ENCODE results near the gene RGS17.
"Not testable (repeated sequence)": the region's sequence is repeated elsewhere in the genome, so short reads cannot be mapped to it uniquely, and the experiment has no call there.

The RGS17 gene

DNA sequence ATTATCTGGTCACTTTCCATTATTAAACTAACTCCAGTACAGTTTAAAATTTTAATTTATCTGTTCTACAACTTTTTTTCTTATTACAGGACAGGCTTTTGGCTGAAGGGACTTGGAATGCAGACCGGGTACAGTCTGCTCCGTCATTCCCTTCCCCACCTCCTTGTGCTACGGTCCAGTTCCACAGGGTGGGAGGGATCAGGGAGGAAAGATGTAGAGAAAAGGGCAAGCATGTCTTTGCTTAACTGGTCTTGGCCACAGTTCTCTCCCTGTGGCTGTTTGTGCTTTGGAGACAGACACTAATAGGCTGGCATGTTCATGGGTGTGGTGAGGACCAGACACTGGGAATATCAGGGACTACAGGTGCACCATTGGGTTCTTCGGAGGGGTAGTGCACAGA, 12.1 kb upstream of the RGS17 start:
- TF ChIP-seq, protein P1, sequence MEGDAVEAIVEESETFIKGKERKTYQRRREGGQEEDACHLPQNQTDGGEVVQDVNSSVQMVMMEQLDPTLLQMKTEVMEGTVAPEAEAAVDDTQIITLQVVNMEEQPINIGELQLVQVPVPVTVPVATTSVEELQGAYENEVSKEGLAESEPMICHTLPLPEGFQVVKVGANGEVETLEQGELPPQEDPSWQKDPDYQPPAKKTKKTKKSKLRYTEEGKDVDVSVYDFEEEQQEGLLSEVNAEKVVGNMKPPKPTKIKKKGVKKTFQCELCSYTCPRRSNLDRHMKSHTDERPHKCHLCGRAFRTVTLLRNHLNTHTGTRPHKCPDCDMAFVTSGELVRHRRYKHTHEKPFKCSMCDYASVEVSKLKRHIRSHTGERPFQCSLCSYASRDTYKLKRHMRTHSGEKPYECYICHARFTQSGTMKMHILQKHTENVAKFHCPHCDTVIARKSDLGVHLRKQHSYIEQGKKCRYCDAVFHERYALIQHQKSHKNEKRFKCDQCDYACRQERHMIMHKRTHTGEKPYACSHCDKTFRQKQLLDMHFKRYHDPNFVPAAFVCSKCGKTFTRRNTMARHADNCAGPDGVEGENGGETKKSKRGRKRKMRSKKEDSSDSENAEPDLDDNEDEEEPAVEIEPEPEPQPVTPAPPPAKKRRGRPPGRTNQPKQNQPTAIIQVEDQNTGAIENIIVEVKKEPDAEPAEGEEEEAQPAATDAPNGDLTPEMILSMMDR (IDR thresholded peaks at IDR 0.05; ENCODE audit: low read depth, low read length): no peak
- no peak overlapping the region for H3K4me3 ChIP-seq (ENCODE audit: low read depth, low read length)

DNA sequence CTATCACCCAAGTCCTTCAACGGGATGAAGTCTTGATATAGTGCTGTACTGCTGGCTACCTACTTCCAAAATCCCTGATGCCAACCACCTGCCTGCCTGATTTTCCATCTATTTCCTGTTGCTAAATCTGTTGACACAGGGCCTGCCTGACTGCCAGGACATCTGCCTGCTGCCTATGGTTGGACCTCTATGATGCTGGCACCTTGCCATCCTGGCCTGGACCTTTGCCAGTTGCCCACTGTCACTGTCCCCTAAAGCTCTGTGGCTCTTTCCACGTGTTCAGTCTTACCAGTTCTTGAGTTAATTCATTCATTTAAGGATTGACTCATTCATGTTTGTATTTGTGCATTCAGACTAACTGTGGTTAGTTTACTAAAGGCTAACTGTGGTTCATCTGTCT, 9.2 kb upstream of the RGS17 start:
- H3K4me3 ChIP-seq (ENCODE audit: low read depth, low read length): no peak overlapping the region
- TF ChIP-seq, protein P1 (IDR thresholded peaks at IDR 0.05; ENCODE audit: low read depth, low read length): no peak

DNA sequence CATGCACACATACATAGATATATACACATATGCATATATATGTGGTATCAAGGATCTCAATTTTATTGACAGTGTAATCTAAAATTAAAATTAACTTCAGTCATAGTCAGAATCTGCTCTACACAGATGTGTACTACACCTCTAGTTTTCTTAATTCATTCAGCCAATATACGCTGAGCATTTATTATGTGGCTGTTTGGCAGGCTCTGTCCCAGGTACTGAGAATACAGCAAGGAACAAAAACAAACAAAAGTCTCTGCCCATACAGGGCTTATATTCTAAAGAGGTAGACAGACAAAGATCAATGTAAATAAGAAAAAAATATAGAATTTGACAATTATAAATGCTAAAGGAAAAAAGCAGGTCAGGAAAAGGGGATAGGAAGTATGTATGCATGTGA, 7.8 kb upstream of the RGS17 start:
- no peak overlapping the region for H3K4me3 ChIP-seq (ENCODE audit: low read depth, low read length)
- TF ChIP-seq, protein P1 (IDR thresholded peaks at IDR 0.05; ENCODE audit: low read depth, low read length): no peak

DNA sequence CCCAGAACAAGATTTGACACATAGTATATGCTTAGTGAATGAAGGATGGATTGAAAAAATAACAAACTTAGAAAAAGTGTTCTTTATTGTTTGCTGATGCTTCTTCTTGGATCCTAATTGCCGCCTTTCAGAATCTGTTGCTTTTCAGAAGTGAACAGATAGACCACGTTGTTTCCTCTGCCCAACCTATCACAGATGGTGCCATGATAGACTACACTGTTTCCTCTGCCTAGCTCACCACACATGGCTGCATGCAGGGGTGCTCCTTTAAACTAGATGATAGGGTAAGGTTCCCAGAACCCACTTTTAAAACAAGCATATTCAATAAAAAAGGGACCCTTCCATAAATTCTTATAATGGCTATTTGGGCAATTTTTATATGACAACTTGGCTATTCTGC, 4.6 kb upstream of the RGS17 start:
- TF ChIP-seq, protein P1 (IDR thresholded peaks at IDR 0.05; ENCODE audit: low read depth, low read length): no peak
- no peak overlapping the region for H3K4me3 ChIP-seq (ENCODE audit: low read depth, low read length)

DNA sequence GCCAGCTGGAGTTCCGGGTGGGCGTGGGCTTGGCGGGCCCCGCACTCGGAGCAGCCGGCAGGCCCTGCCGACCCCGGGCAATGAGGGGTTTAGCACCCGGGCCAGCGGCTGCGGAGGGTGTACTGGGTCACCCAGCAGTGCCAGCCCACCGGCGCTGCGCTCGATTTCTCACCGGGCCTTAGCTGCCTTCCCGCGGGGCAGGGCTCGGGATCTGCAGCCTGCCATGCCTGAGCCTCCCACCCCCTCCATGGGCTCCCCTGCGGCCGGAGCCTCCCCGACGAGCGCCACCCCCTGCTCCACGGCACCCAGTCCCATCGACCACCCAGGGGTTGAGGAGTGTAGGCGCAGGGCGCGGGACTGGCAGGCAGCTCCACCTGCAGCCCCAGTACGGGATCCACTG, 2.6 kb upstream of the RGS17 start:
- H3K4me3 ChIP-seq (ENCODE audit: low read depth, low read length): not testable (repeated sequence)

DNA sequence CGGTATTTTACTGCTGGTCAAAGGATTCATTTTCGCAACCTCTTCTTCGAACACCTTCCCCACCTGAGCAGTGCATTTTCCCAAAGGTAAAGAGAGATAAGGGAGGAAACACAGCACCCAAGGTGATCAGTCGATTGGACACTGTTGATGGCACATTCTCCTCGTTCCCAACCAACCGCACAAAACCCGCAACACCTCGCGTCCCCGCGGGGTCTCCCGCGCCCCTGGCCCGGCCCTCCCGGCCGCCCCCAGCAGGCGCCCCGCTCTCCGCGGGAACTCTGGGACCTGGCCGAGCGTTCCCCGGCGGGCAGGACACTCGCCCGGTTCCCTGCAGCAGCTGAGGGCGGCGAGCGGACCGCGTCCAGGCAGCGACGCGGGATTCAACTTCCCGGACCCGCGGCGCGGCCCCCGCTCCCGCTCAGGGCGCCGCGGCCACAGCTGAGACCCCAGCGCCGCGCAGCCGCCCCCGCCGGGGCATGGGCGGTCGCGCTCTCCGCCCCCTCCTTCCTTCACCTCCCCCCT, 506 bp downstream of the RGS17 start:
- H3K4me3 ChIP-seq (ENCODE audit: low read depth, low read length): peak overlapping the region; percentile 72
- TF ChIP-seq, protein P1 (IDR thresholded peaks at IDR 0.05; ENCODE audit: low read depth, low read length): no peak

DNA sequence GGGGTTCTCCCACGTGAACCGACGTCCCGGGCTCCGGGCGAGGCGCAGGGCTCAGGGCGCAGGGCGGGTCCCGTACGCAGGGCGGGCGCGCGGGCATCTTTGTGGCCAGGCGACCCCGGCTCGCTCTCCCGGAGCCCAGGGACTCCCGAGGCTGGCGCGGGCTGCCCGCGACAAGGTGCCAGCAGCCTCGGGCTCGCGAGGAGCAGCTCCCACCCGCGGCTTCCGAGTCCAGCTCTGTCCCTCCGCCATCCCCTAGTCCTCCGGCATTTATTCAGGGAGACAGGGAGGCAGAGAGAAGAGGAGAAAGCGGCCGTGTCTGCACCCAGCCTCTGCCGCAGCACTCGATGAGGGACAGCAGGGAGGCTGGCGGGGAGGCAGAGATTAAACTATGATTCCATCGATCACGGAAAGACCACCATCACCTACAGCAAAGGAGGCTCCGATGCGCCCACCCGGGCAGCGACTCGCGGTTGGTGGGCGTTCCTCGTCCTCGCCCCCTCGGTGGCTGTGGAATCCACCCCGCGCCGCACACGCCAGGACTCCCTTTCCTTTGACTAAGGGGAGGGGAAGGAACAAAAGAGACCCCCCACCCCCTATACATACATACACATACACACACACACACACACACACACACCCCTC, 1.1 kb downstream of the RGS17 start:
- TF ChIP-seq, protein P1 (IDR thresholded peaks at IDR 0.05; ENCODE audit: low read depth, low read length): no peak
- peak overlapping the region; percentile 72 for H3K4me3 ChIP-seq (ENCODE audit: low read depth, low read length)

DNA sequence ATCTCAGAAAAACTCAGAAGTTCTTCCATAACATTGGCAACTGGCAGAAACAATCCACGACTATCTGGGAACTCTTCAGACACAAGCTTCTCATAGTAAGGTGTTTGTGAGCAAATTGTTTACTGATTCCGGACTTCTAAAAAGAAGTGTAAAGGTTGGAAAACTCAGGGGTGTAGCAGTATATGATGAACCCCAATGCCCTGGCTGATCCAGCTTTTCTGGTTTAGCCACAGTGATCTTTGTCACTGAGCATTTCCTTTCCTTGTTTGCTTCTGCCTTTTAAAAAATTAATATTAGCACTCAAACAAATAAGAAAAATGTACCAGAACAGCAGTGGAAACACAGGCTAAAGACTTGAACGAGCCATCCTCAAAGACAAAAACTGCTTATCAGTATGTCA, 4.9 kb downstream of the RGS17 start:
- TF ChIP-seq, protein P1 (IDR thresholded peaks at IDR 0.05; ENCODE audit: low read depth, low read length): no peak

More for the DNA sequence above, 4.9 kb downstream of the RGS17 start:
- no peak overlapping the region for H3K4me3 ChIP-seq (ENCODE audit: low read depth, low read length)
